HG03439 (cell line): ENCODE data around the gene RANBP3L.
"Not testable (repeated sequence)": the region's sequence is repeated elsewhere in the genome, so short reads cannot be mapped to it uniquely, and the experiment has no call there.

Source experiments
- ATAC-seq: cut with Tn5 transposase; IDR thresholded peaks from one replicate; pipeline ENCODE4 v1.9.1; 2021; ENCODE audit warnings: mild to moderate bottlenecking, moderate library complexity; ENCODE audit not compliant: unreplicated experiment

The RANBP3L gene

GRCh38 chr5:36297653-36298052, 4.0 kb downstream of the RANBP3L start:
- ATAC-seq: no peak

GRCh38 chr5:36285837-36286615, 15.7 kb downstream of the RANBP3L start:
- no peak for ATAC-seq

- ATAC-seq: not testable (repeated sequence)
Measured at GRCh38 chr5:36283775-36284174, 17.9 kb downstream of the RANBP3L start.

- ATAC-seq: no peak
Measured at GRCh38 chr5:36281626-36282025, 20.1 kb downstream of the RANBP3L start.

- no peak for ATAC-seq
Measured at GRCh38 chr5:36279054-36279698, 22.5 kb downstream of the RANBP3L start.

- ATAC-seq: no peak
Measured at GRCh38 chr5:36277521-36278176, 24.1 kb downstream of the RANBP3L start.

- ATAC-seq: no peak
Measured at GRCh38 chr5:36276864-36277263, 24.8 kb downstream of the RANBP3L start.

GRCh38 chr5:36273809-36274526, 27.7 kb downstream of the RANBP3L start:
- no peak for ATAC-seq

GRCh38 chr5:36272136-36272690, 29.5 kb downstream of the RANBP3L start:
- ATAC-seq: no peak

- ATAC-seq: no peak
Measured at GRCh38 chr5:36270876-36271575, 30.7 kb downstream of the RANBP3L start.

GRCh38 chr5:36270175-36270574, 31.5 kb downstream of the RANBP3L start:
- ATAC-seq: no peak

GRCh38 chr5:36269478-36269877, 32.2 kb downstream of the RANBP3L start:
- no peak for ATAC-seq

- ATAC-seq: no peak
Measured at GRCh38 chr5:36267905-36268304, 33.8 kb downstream of the RANBP3L start.

- no peak for ATAC-seq
Measured at GRCh38 chr5:36264202-36264760, 37.4 kb downstream of the RANBP3L start.

- ATAC-seq: no peak
Measured at GRCh38 chr5:36261186-36261585, 40.5 kb downstream of the RANBP3L start.

GRCh38 chr5:36253575-36253974, 48.1 kb downstream of the RANBP3L start:
- ATAC-seq: no peak

GRCh38 chr5:36252722-36253365, 48.9 kb downstream of the RANBP3L start:
- ATAC-seq: no peak

- ATAC-seq: no peak
Measured at GRCh38 chr5:36251218-36251617, 50.5 kb downstream of the RANBP3L start.

GRCh38 chr5:36250427-36250826, 51.3 kb downstream of the RANBP3L start:
- ATAC-seq: no peak
